ENCODE measurements around the gene PILRA.

DNA sequence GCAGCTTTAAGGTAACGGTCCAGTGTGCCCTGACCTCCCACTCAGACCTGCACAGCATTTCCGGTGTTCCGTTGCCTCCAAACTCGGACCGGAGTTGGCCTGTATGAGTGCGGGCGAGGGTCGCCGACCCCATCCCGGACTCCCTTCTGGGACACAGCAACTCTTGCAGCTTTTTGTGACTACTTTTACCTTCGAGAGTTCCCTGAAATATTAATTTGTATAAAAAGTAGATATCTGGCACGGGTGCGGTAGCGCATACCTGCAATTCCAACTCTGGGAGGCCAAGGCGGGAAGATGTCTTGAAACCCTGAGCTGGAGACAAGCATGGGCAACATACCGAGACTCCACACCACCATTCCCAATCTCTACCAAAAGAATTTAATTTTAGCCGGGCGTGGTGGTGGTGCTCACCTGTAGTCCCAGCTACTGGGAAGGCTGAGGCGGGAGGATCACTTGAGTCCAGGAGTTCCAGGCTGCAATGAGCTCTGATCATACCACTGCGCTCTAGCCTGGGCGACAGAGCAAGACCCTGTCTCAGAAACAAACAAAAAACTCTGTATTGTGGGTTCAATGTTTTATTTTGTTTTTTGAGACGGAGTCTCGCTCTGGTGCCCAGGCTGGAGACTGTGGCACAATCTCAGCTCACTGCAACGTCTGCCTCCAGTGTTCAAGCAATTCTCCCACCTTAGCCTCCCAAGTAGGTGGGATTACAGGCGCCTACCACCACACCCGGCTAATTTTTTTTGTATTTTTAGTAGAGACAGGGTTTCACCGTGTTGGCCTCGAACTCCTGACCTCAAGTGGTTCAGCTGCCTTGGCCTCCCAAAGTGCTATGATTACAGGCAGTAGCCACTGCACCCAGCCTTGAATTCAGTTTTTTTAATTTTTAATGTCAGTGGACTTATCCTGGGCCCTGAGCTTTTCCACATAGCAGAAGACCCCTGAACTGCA, 64.1 kb downstream of the PILRA start:
- TF ChIP-seq EZH2 (IDR thresholded peaks at IDR 0.05; ENCODE audit: insufficient read depth, poor library complexity, severe bottlenecking): no peak
- TF ChIP-seq EZH2phosphoT487 (IDR thresholded peaks at IDR 0.05; ENCODE audit: insufficient read depth, low read depth): no peak
